ENCODE data around the gene APLP2. TPM values are rescaled to one million over a fixed set of nuclear protein-coding genes. Genes with fewer than 3 reads are reported as not detected.

The APLP2 gene
- polyA plus RNA-seq, 4 donors = 72.7 to 482 (median 138) TPM

DNA sequence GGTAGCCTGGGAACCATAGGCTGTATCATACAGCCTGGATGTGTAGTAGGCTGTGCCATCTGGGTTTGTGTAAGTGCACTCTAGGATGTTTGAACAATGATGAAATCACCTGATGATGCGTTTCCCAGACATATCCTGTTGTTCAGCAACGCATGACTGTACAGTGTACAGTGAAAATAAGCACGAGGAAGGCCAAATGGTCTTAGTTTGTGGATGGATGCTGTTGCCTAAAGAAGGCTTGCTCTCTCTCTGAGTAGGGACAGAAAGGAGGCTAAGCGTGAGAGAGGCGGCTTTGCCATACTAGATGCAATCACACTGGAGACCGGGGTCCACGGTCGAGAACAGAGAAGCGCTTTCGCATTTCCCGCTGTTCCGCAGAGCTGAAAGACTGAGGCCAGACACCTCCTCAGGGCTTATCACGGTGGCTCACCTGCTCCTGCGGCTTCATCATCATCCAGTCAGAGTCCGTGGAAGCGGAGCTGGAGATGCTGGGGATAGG is 27.6 kb upstream of the APLP2 start:
- Histone ChIP-seq H3K9me3 (ENCODE audit: control insufficient read depth in 2 of 2, insufficient read depth in 1 of 2, low read depth in 1 of 2, low read length in 1 of 2) (no peaks in the 10 kb centered on the region), H3K4me3 (ENCODE audit: low read depth in 1 of 3, low read length in 3 of 3) (no peak overlapping the region), H3K27ac (ENCODE audit: low read depth in 1 of 3, low read length in 2 of 3) (no peak overlapping the region), H3K27me3 (ENCODE audit: control insufficient read depth in 3 of 3, insufficient read depth in 3 of 3, low read length in 3 of 3) (no peaks in the 10 kb centered on the region), H3K36me3 (ENCODE audit: control insufficient read depth in 3 of 3, insufficient read depth in 2 of 3, low read depth in 1 of 3, low read length in 3 of 3) (no peaks in the 10 kb centered on the region), H3K4me1 (ENCODE audit: control insufficient read depth in 3 of 3, insufficient read depth in 2 of 3, low read depth in 1 of 3, low read length in 2 of 3) (no peaks in the 10 kb centered on the region)
- FAIRE-seq (no peak), DNase-seq (no peak)
- WGBS, 3 donors = 80 to 88% (median 83%) methylated on average over 16 of the region's 16 CpGs

DNA sequence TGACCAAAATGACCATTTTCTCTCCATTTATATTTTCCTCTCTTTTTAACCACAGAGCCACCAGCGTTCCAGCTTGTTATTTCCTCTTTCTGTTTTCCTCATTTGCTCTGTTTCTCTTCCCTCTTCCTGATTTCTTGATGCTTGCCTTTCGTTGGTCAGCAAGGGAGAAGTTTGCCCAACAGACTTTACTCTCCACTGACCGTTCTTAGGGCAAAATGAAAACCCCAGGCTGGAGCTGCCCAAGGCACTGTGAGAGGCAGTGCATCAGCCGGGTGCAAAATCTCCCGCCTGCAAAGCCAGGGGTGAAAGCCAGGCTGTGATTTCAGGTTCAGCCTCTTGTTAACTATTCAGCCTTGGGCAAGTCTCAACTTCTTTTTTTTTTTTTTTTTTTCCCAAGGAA is 26.1 kb upstream of the APLP2 start:
- no peaks in the 10 kb centered on the region for H3K36me3 ChIP-seq (ENCODE audit: control insufficient read depth in 3 of 3, insufficient read depth in 2 of 3, low read depth in 1 of 3, low read length in 3 of 3)
- no peak for FAIRE-seq
- H3K27me3 ChIP-seq (ENCODE audit: control insufficient read depth in 3 of 3, insufficient read depth in 3 of 3, low read length in 3 of 3) = no peaks in the 10 kb centered on the region
- H3K4me3 ChIP-seq (ENCODE audit: low read depth in 1 of 3, low read length in 3 of 3) = no peak overlapping the region
- 60 to 70% (median 66%) methylated on average over 5 of the region's 5 CpGs for WGBS, 3 donors
- H3K9me3 ChIP-seq (ENCODE audit: control insufficient read depth in 2 of 2, insufficient read depth in 1 of 2, low read depth in 1 of 2, low read length in 1 of 2) = no peaks in the 10 kb centered on the region
- no peaks in the 10 kb centered on the region for H3K4me1 ChIP-seq (ENCODE audit: control insufficient read depth in 3 of 3, insufficient read depth in 2 of 3, low read depth in 1 of 3, low read length in 2 of 3)
- H3K27ac ChIP-seq (ENCODE audit: low read depth in 1 of 3, low read length in 2 of 3) = no peak overlapping the region
- DNase-seq = no peak

DNA sequence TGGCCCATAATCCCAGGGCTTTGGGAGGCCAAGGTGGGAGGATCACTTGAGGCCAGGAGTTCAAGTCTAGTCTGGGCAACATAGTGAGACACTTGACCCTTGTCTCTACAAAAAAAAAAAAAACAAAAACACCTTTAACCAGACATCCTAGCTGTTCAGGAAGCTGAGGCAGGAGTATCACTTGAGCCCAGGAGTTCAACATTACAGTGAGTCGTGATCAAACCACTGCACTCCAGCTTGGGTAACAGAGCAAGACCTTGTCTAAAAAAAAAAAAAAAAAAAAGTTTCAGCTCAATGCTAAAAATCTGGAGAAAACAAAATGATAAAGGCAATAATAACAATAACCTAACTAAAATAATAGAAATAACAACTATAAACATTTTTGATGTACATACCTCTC is 22.6 kb upstream of the APLP2 start:
- DNase-seq = no peak
- Histone ChIP-seq H3K4me1 (ENCODE audit: control insufficient read depth in 3 of 3, insufficient read depth in 2 of 3, low read depth in 1 of 3, low read length in 2 of 3) (peaks cover 0 to 2% (median 0%) of the 10 kb centered on the region in 3 donors), H3K4me3 (ENCODE audit: low read depth in 1 of 3, low read length in 3 of 3) (no peak overlapping the region), H3K27ac (ENCODE audit: low read depth in 1 of 3, low read length in 2 of 3) (no peak overlapping the region), H3K27me3 (ENCODE audit: control insufficient read depth in 3 of 3, insufficient read depth in 3 of 3, low read length in 3 of 3) (no peaks in the 10 kb centered on the region), H3K36me3 (ENCODE audit: control insufficient read depth in 3 of 3, insufficient read depth in 2 of 3, low read depth in 1 of 3, low read length in 3 of 3) (no peaks in the 10 kb centered on the region), H3K9me3 (ENCODE audit: control insufficient read depth in 2 of 2, insufficient read depth in 1 of 2, low read depth in 1 of 2, low read length in 1 of 2) (no peaks in the 10 kb centered on the region)
- 64 to 74% (median 66%) methylated on average over 1 of the region's 1 CpG for WGBS, 3 donors
- FAIRE-seq = no peak

DNA sequence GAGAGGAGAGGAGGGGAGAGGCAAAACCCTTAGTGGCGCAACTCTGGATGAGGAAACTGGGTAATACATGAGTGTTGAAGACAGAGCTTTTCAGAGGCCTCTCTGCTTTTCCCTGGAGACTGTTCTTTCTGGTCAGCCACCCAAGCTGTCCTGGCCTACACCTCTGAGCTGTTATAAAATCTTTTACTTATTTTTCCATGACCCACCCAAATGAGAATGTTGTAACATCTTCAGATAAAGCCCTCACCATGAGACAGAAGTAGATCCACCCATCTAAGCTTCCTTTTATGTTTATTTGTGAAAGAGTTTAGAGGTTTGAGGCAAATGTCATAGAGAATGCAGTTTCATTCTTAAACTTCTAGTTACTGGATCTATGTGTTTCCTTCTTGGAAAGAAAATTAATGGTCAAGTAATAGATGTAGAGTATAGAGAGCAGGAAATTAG is 20.3 kb upstream of the APLP2 start:
- no peak for DNase-seq

DNA sequence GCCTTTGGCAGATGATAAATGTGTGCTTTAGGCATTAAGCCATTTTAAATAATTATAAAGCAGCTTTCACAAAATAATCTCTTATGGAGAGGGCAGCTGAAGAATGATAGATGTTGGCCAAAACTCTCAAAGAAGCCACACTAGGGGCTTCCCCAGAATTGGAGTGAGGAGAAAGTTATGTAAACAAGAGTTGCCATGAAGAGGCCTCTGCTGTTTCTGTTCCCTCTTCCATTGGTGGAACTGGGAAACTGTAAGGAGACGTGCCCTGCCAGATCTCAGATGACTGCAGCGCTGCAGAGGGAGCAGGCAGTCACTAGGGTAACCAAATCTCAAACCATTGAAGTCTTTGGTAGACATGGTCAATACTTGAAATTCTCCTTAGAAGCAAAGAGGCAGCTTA is 19.4 kb upstream of the APLP2 start:
- H3K4me3 ChIP-seq (ENCODE audit: low read depth in 1 of 3, low read length in 3 of 3) = no peak overlapping the region
- H3K27ac ChIP-seq (ENCODE audit: low read depth in 1 of 3, low read length in 2 of 3) = no peak overlapping the region
- 52 to 66% (median 63%) methylated on average over 2 of the region's 2 CpGs for WGBS, 3 donors
- DNase-seq (no peak), FAIRE-seq (no peak)
- H3K27me3 ChIP-seq (ENCODE audit: control insufficient read depth in 3 of 3, insufficient read depth in 3 of 3, low read length in 3 of 3) = no peaks in the 10 kb centered on the region
- H3K4me1 ChIP-seq (ENCODE audit: control insufficient read depth in 3 of 3, insufficient read depth in 2 of 3, low read depth in 1 of 3, low read length in 2 of 3) = peaks cover 0 to 2% (median 0%) of the 10 kb centered on the region in 3 donors
- H3K9me3 ChIP-seq (ENCODE audit: control insufficient read depth in 2 of 2, insufficient read depth in 1 of 2, low read depth in 1 of 2, low read length in 1 of 2) = peaks cover 0 to 3% of the 10 kb centered on the region in 2 donors
- H3K36me3 ChIP-seq (ENCODE audit: control insufficient read depth in 3 of 3, insufficient read depth in 2 of 3, low read depth in 1 of 3, low read length in 3 of 3) = no peaks in the 10 kb centered on the region

More for the DNA sequence above, 20.3 kb upstream of the APLP2 start:
- H3K9me3 ChIP-seq (ENCODE audit: control insufficient read depth in 2 of 2, insufficient read depth in 1 of 2, low read depth in 1 of 2, low read length in 1 of 2) = peaks cover 0 to 3% of the 10 kb centered on the region in 2 donors
- no peak overlapping the region for H3K27ac ChIP-seq (ENCODE audit: low read depth in 1 of 3, low read length in 2 of 3)
- H3K4me1 ChIP-seq (ENCODE audit: control insufficient read depth in 3 of 3, insufficient read depth in 2 of 3, low read depth in 1 of 3, low read length in 2 of 3) = peaks cover 0 to 2% (median 0%) of the 10 kb centered on the region in 3 donors
- H3K27me3 ChIP-seq (ENCODE audit: control insufficient read depth in 3 of 3, insufficient read depth in 3 of 3, low read length in 3 of 3) = no peaks in the 10 kb centered on the region
- no peaks in the 10 kb centered on the region for H3K36me3 ChIP-seq (ENCODE audit: control insufficient read depth in 3 of 3, insufficient read depth in 2 of 3, low read depth in 1 of 3, low read length in 3 of 3)
- FAIRE-seq = no peak
- no peak overlapping the region for H3K4me3 ChIP-seq (ENCODE audit: low read depth in 1 of 3, low read length in 3 of 3)
- 83 to 100% (median 92%) methylated on average over 1 of the region's 1 CpG for WGBS, 3 donors

DNA sequence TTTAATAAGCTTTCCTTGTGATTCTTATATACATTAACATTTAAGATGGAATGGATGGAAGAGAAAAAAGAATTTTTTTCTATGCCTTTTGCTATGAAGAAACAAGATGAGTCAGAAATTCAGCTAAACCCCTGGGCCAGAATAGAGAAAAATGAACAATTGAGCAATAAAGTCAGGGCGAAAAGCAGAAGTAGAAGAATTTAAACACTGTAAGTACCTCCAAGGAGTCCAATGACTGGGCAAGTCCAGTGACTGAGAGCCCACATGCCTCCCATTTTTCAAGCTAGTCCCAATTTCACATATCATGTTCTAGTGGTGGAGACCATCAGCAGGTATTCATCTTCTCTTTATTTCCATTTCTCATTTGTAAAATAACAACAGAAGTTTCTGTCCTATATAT is 18.6 kb upstream of the APLP2 start:
- Histone ChIP-seq H3K4me3 (ENCODE audit: low read depth in 1 of 3, low read length in 3 of 3) (no peak overlapping the region), H3K9me3 (ENCODE audit: control insufficient read depth in 2 of 2, insufficient read depth in 1 of 2, low read depth in 1 of 2, low read length in 1 of 2) (peaks cover 0 to 3% of the 10 kb centered on the region in 2 donors), H3K27ac (ENCODE audit: low read depth in 1 of 3, low read length in 2 of 3) (no peak overlapping the region), H3K27me3 (ENCODE audit: control insufficient read depth in 3 of 3, insufficient read depth in 3 of 3, low read length in 3 of 3) (no peaks in the 10 kb centered on the region), H3K4me1 (ENCODE audit: control insufficient read depth in 3 of 3, insufficient read depth in 2 of 3, low read depth in 1 of 3, low read length in 2 of 3) (peaks cover 0 to 2% (median 0%) of the 10 kb centered on the region in 3 donors), H3K36me3 (ENCODE audit: control insufficient read depth in 3 of 3, insufficient read depth in 2 of 3, low read depth in 1 of 3, low read length in 3 of 3) (no peaks in the 10 kb centered on the region)
- DNase-seq = no peak
- FAIRE-seq = no peak
- WGBS, 3 donors = 78 to 96% (median 95%) methylated on average over 1 of the region's 1 CpG

DNA sequence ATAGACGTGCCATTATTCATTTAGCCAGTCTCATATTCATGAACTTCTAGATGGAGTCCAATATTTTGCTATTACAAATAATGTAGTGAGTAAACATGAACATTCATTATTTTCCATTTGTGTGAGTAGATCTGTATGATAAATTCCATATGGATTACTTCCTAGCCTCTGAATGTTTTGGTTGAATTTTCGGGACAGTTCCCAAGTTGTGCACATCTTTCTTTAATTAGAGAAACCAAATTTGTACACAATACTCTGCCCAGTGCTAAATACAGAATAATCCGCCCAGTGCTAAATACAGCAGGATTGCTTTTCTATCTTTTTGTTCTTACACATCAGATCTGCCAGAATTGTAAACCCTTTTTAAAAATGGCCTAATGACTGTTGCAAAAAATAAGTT is 17.1 kb upstream of the APLP2 start:
- Histone ChIP-seq H3K4me1 (ENCODE audit: control insufficient read depth in 3 of 3, insufficient read depth in 2 of 3, low read depth in 1 of 3, low read length in 2 of 3) (peaks cover 0 to 2% (median 0%) of the 10 kb centered on the region in 3 donors), H3K9me3 (ENCODE audit: control insufficient read depth in 2 of 2, insufficient read depth in 1 of 2, low read depth in 1 of 2, low read length in 1 of 2) (peaks cover 0 to 3% of the 10 kb centered on the region in 2 donors), H3K4me3 (ENCODE audit: low read depth in 1 of 3, low read length in 3 of 3) (no peak overlapping the region), H3K27me3 (ENCODE audit: control insufficient read depth in 3 of 3, insufficient read depth in 3 of 3, low read length in 3 of 3) (no peaks in the 10 kb centered on the region), H3K36me3 (ENCODE audit: control insufficient read depth in 3 of 3, insufficient read depth in 2 of 3, low read depth in 1 of 3, low read length in 3 of 3) (no peaks in the 10 kb centered on the region), H3K27ac (ENCODE audit: low read depth in 1 of 3, low read length in 2 of 3) (no peak overlapping the region)
- no peak for DNase-seq
- WGBS, 3 donors = 74 to 92% (median 86%) methylated on average over 3 of the region's 3 CpGs
- FAIRE-seq = no peak

DNA sequence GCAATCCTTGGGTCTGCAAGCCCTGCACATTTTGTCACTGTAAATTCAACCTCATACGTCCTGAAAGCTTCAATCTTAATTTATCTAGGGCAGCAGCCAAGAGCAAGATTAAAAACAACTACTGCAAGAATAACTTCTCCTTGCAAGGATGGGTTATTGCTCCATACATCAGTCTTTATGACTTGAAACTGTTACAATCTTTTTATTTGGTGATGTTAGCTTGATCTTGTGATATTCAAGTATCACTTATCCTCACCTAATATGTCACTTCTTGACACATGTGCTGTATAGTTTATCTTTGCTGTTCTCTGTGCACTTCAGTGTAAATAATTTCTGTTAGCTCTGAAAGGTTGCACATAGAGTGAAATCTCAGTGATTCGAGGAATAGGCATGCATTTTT is 14.7 kb upstream of the APLP2 start:
- Histone ChIP-seq H3K27me3 (ENCODE audit: control insufficient read depth in 3 of 3, insufficient read depth in 3 of 3, low read length in 3 of 3) (no peaks in the 10 kb centered on the region), H3K4me1 (ENCODE audit: control insufficient read depth in 3 of 3, insufficient read depth in 2 of 3, low read depth in 1 of 3, low read length in 2 of 3) (peaks cover 0 to 2% (median 0%) of the 10 kb centered on the region in 3 donors), H3K4me3 (ENCODE audit: low read depth in 1 of 3, low read length in 3 of 3) (no peak overlapping the region), H3K9me3 (ENCODE audit: control insufficient read depth in 2 of 2, insufficient read depth in 1 of 2, low read depth in 1 of 2, low read length in 1 of 2) (peaks cover 0 to 3% of the 10 kb centered on the region in 2 donors), H3K27ac (ENCODE audit: low read depth in 1 of 3, low read length in 2 of 3) (no peak overlapping the region), H3K36me3 (ENCODE audit: control insufficient read depth in 3 of 3, insufficient read depth in 2 of 3, low read depth in 1 of 3, low read length in 3 of 3) (no peaks in the 10 kb centered on the region)
- DNase-seq (no peak), FAIRE-seq (no peak)
- WGBS, 3 donors = 36 to 52% (median 43%) methylated on average over 2 of the region's 2 CpGs

DNA sequence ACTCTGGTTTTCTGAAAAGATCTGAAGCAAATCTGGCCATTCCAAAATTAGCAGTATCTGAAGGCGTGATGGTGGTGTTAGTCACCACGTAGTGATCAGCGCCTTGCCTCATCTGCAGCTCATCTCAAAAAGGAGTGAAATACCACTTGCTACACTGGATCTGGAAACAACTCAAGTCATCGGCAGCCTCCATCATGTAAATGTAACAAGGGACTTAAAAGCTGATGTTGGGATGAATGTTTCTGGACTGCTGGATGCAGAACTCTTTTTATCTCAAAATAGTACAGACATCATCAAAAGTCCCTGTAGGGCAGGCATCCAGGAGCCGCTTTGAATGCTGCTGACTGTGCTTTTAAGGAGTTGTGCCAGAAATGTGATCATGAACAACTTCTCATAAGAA is 14.1 kb upstream of the APLP2 start:
- no peak for FAIRE-seq

More for the DNA sequence above, 14.1 kb upstream of the APLP2 start:
- no peak for DNase-seq
- H3K36me3 ChIP-seq (ENCODE audit: control insufficient read depth in 3 of 3, insufficient read depth in 2 of 3, low read depth in 1 of 3, low read length in 3 of 3) = no peaks in the 10 kb centered on the region
- no peaks in the 10 kb centered on the region for H3K27me3 ChIP-seq (ENCODE audit: control insufficient read depth in 3 of 3, insufficient read depth in 3 of 3, low read length in 3 of 3)
- 69 to 85% (median 85%) methylated on average over 5 of the region's 5 CpGs for WGBS, 3 donors
- peaks cover 0 to 3% of the 10 kb centered on the region in 2 donors for H3K9me3 ChIP-seq (ENCODE audit: control insufficient read depth in 2 of 2, insufficient read depth in 1 of 2, low read depth in 1 of 2, low read length in 1 of 2)
- H3K4me1 ChIP-seq (ENCODE audit: control insufficient read depth in 3 of 3, insufficient read depth in 2 of 3, low read depth in 1 of 3, low read length in 2 of 3) = no peaks in the 10 kb centered on the region
- no peak overlapping the region for H3K27ac ChIP-seq (ENCODE audit: low read depth in 1 of 3, low read length in 2 of 3)
- H3K4me3 ChIP-seq (ENCODE audit: low read depth in 1 of 3, low read length in 3 of 3) = no peak overlapping the region

Data from small intestine (tissue), 7 donors.